BJ (cell line): ENCODE results near the gene GCAT. TPM values are rescaled to one million over a fixed set of nuclear protein-coding genes. Genes with fewer than 3 reads are reported as not detected.

Experiments used
- CTCF ChIA-PET: fragments of 350-600 bp; formaldehyde crosslinking; extraction: SDS; loops from one replicate; lab custom pipeline; 2021; ENCODE audit warnings: antibody characterized with exemption, inconsistent platforms; lab: Yijun Ruan, JAX
- POLR2A ChIA-PET: fragments of 300-600 bp; sonication (Branson Sonifier 250); formaldehyde crosslinking; extraction: SDS; loops from one replicate; lab custom pipeline; 2021; ENCODE audit warnings: antibody characterized with exemption; lab: Charles Lee
- DNase-seq: peaks from one replicate; pipeline ENCODE4 v3.0.0-alpha.2; 2011; ENCODE audit warnings: low read depth
- H3K27me3 ChIP-seq: 2 replicates; pipeline ENCODE4 v1.6.0; 2011; ENCODE audit warnings: low read length; ENCODE audit not compliant: control insufficient read depth, insufficient read depth
- H3K36me3 ChIP-seq: 2 replicates; pipeline ENCODE4 v1.5.1; 2011; ENCODE audit warnings: low read length; ENCODE audit not compliant: control insufficient read depth, insufficient read depth
- H3K4me3 ChIP-seq: 2 replicates; pipeline ENCODE4 v1.5.1; 2011; ENCODE audit warnings: low read depth, mild to moderate bottlenecking, control low read depth, low read length
- CTCF ChIP-seq: IDR thresholded peaks from 2 replicates; pipeline ENCODE4 v1.5.1; 2011; ENCODE audit warnings: low read depth, mild to moderate bottlenecking, control low read depth, inconsistent platforms, low read length, moderate library complexity; ENCODE audit not compliant: insufficient read depth
- polyA plus RNA-seq: library from polyadenylated mRNA; depleted of rRNA; stranded (reverse); fragments of >200 nt; gene quantifications from 2 replicates; pipeline ENCODE4 v1.2.3, GENCODE V29; 2011; rRNA removed
- small RNA-seq: library from RNA; depleted of rRNA; stranded (forward); fragments of <200 nt; gene quantifications from one replicate; pipeline ENCODE3, GENCODE V24; 2012; ENCODE audit warnings: low replicate concordance, low read depth; ENCODE audit not compliant: insufficient read length

GCAT gene
- polyA plus RNA-seq, 1 experiment, result 24.9 TPM

- CTCF ChIA-PET, result interaction anchor here (0.8 to 4.6 kb wide), 3 partner anchors 43 to 45 kb away, joined by 4 to 77 read pairs (median 22); no protein-coding TSS in a partner anchor
- no peak for TF ChIP-seq CTCF
- POLR2A ChIA-PET, result no interaction called here
- no peak overlapping the region for H3K4me3 ChIP-seq
- no peak for DNase-seq
- no peaks in the 10 kb centered on the region for H3K27me3 ChIP-seq
- H3K36me3 ChIP-seq, result peaks cover 15% of the 10 kb centered on the region
Measured at GRCh38 chr22:37860796-37861421, 53.2 kb downstream of the GCAT start.

GRCh38 chr22:37862570-37863325, 55.0 kb downstream of the GCAT start:
- no peak for DNase-seq
- no peak for TF ChIP-seq CTCF
- H3K36me3 ChIP-seq, result peaks cover 16% of the 10 kb centered on the region
- no peaks in the 10 kb centered on the region for H3K27me3 ChIP-seq
- ChIA-PET CTCF (interaction anchor here (0.6 to 4.6 kb wide), 34 partner anchors 9 to 323 kb away, joined by 3 to 77 read pairs (median 6); partner anchors contain the start of genes ANKRD54, C22orf23, EIF3L and GCAT), POLR2A (no interaction called here)
- no peak overlapping the region for H3K4me3 ChIP-seq

- H3K27me3 ChIP-seq, result no peaks in the 10 kb centered on the region
- no peak for DNase-seq
- peaks cover 27% of the 10 kb centered on the region for H3K36me3 ChIP-seq
- no peak for TF ChIP-seq CTCF
- POLR2A ChIA-PET, result no interaction called here
- CTCF ChIA-PET, result interaction anchor here (1.1 to 4.6 kb wide), 4 partner anchors 10 to 204 kb away, joined by 3 to 77 read pairs (median 6); no protein-coding TSS in a partner anchor
- H3K4me3 ChIP-seq, result no peak overlapping the region
Measured at GRCh38 chr22:37865510-37865909, 57.8 kb downstream of the GCAT start.

Small RNA genes lying within 50 kb of the gene (small RNA-seq; reads per million reads assigned to genes)
- 7.0 reads per million, percentile 70 among the genes with 10 or more reads in this experiment for gene MIR659

Other genes starting within 250 kb of the GCAT start
- gene CDC42EP1, start 247.5 kb upstream of the GCAT start, polyA plus RNA-seq, result 19.1 and 36.3 TPM in 2 replicates
- not detected in 2 replicates for gene LGALS2, start 227.8 kb upstream of the GCAT start, polyA plus RNA-seq
- 22.5 and 34.6 TPM in 2 replicates for gene GGA1, start 199.1 kb upstream of the GCAT start, polyA plus RNA-seq
- gene SH3BP1, start 168.3 kb upstream of the GCAT start, polyA plus RNA-seq, result 4.7 and 5.8 TPM in 2 replicates
- 16.4 and 24.0 TPM in 2 replicates for gene PDXP, start 149.2 kb upstream of the GCAT start, polyA plus RNA-seq
- 9,083 and 9,143 TPM in 2 replicates for gene LGALS1, start 132.3 kb upstream of the GCAT start, polyA plus RNA-seq
- 11.0 and 16.5 TPM in 2 replicates for gene NOL12, start 121.6 kb upstream of the GCAT start, polyA plus RNA-seq
- gene TRIOBP, start 110.9 kb upstream of the GCAT start, polyA plus RNA-seq, result 52.0 and 73.9 TPM in 2 replicates
- gene GALR3, start 15.4 kb downstream of the GCAT start, polyA plus RNA-seq, result not detected in 2 replicates
- 18.2 and 36.7 TPM in 2 replicates for gene ANKRD54, start 36.4 kb downstream of the GCAT start, polyA plus RNA-seq
- gene EIF3L, start 41.5 kb downstream of the GCAT start, polyA plus RNA-seq, result 705 and 755 TPM in 2 replicates
- 16.6 and 26.5 TPM in 2 replicates for gene MICALL1, start 98.4 kb downstream of the GCAT start, polyA plus RNA-seq
- gene C22orf23, start 145.7 kb downstream of the GCAT start, polyA plus RNA-seq, result 0.38 and 0.42 TPM in 2 replicates
- gene POLR2F, start 145.8 kb downstream of the GCAT start, polyA plus RNA-seq, result 86.2 and 92.1 TPM in 2 replicates
- gene SOX10, start 176.6 kb downstream of the GCAT start, polyA plus RNA-seq, result not detected in 2 replicates
- 27.9 and 32.4 TPM in 2 replicates for gene PICK1, start 249.5 kb downstream of the GCAT start, polyA plus RNA-seq